SK-MEL-5 (cell line): Measurements from ENCODE around the gene DARS2. TPM values are rescaled to one million over a fixed set of nuclear protein-coding genes. Genes with fewer than 3 reads are reported as not detected.
"Not testable (repeated sequence)": the region's sequence is repeated elsewhere in the genome, so short reads cannot be mapped to it uniquely, and the experiment has no call there.

Experiments
- DNase-seq: peaks from one replicate; pipeline ENCODE4 v3.0.0-alpha.2; 2016; ENCODE audit warnings: low read depth, low spot score
- in situ Hi-C: cut with HindIII; loops from 2 replicates; pipeline ENCODE4 v1.10.0; 2016; ENCODE audit warnings: low sequenced_read_pairs, high pct_unique_total_duplicates, low pct_unique_long_range_greater_than_20kb
- total RNA-seq: library from RNA; depleted of rRNA; stranded (reverse); fragments of >200 nt; shearing (Covaris generic); gene quantifications from 2 replicates; pipeline ENCODE4 v1.2.3, GENCODE V29; 2014

Gene DARS2
- total RNA-seq, 1 experiment from 2014 or later = 38.6 TPM

DNA sequence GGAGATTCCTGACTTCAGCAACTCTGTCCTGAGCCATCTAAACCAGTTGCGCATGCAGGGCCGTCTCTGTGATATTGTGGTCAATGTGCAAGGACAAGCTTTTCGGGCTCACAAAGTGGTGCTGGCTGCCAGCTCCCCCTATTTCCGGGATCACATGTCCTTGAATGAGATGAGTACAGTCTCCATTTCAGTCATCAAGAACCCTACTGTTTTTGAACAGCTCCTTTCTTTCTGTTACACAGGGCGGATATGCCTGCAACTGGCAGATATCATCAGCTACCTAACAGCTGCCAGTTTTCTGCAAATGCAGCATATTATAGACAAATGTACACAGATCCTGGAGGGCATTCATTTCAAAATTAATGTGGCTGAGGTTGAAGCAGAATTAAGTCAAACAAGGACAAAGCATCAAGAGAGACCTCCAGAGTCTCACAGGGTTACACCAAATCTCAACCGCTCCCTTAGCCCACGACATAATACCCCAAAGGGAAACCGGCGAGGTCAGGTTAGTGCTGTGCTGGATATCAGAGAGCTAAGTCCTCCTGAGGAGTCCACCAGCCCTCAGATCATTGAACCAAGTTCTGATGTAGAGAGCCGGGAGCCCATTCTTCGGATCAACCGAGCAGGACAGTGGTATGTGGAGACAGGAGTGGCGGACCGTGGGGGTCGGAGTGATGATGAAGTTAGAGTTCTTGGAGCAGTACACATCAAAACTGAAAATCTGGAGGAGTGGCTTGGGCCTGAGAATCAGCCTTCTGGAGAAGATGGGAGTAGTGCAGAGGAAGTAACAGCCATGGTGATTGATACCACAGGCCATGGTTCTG is 46.0 kb downstream of the DARS2 start:
- DNase-seq = peak; percentile 81
- in situ Hi-C loops = no loop called here

DNA sequence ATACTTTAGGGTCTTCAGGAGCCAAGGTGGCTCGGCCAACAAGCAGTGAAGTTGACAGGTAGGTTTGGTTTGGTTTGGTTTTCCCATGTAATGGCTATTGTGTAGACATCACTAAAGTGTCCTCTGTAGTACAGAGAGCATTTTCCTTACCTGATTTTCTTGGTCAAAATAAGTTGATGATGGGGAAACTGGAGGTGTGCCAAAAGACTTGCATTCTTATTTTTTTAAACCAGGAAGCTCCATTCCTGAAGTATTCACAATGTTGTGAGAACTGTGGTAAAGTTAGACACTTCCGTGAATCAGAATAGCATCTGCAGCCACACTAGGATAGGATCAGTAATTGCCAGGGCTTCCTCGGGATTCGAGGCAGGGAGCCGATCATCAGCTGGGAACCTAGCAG is 46.6 kb downstream of the DARS2 start:
- no peak for DNase-seq
- in situ Hi-C loops = no loop called here

DNA sequence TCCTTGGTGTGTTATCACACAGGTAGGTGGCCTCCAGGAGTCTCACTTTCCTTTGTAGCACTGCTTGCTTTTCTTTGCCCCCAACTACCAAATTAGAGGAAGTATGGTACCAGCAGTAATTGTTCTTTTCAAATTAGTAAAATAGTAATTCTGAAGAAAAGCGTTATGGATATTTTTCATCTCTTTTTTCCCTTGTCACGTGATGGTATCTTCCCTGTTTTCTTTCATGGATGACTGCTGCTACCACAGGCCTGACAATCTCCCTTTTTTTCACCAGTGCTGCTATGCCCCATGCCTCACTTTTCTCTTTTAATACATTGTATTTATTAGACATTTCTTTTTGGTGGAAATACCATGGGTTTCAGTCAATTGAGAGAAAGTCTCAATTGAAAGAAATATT is 47.0 kb downstream of the DARS2 start:
- DNase-seq = no peak
- in situ Hi-C loops = no loop called here

DNA sequence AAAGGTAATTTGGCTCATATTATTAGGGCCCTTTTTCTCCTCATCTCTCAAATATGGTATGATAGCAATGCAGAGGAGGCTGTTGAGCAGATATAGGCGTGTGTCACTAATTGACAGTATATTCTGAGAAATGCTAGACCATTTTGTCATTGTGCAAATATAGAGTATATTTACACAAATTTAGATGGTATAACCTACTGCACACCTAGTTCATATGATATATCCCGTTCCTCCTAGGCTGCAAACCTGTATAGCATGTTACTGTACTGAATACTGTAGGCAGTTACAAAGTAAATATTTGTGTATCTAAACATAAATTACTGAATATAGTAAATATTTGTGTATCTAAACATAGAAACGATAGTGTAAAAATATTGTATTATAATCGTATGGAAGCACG is 52.3 kb downstream of the DARS2 start:
- in situ Hi-C loops = no loop called here
- DNase-seq = no peak

DNA sequence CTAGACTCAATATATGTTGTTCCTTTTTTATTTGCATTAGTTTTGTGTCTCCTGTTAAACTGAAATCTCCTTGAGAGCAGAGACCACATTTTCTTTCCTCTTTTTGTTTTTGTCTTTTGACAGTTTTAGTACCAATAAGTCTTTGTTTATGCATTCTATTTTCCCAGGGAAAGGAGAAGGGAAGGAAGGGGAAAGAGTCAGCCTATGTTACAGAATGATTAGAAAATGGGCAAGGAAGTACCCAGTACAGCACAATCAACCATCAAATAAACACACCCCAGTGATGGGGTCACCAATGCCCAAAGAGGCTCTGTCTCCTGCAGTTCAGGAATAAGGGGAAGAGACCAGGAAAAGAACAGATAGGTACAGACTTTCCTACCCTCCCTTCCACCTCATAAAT is 53.8 kb downstream of the DARS2 start:
- in situ Hi-C loops = no loop called here
- DNase-seq = no peak

DNA sequence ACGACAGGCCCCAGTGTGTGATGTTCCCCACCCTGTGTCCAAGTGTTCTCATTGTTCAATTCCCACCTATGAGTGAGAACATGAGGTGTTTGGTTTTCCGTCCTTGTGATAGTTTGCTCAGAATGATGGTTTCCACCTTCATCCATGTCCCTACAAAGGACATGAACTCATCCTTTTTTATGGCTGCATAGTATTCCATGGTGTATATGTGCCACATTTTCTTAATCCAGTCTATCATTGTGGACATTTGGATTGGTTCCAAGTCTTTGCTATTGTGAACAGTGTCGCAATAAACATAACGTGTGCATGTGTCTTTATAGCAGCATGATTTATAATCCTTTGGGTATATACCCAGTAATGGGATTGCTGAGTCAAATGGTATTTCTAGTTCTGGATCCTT is 56.6 kb downstream of the DARS2 start:
- DNase-seq, in situ Hi-C loops: not testable (repeated sequence)

DNA sequence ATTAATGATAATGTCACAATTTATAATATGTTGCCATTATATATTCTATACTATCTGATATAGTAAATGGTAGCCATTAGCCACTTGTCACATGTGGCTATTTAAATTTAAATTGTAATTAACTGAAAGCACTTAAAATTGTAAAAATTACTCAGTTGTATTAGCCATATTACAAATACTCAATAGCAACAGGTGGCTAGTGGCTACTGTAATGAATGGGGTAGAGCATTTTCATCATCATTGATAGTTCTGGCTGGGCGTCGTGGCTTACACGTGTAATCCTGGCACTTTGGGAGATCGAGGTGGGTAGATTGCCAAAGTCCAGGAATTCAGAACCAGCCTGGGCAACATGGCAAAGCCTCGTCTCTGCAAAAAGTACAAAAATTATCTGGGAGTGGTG is 60.2 kb downstream of the DARS2 start:
- in situ Hi-C loops = no loop called here
- no peak for DNase-seq

DNA sequence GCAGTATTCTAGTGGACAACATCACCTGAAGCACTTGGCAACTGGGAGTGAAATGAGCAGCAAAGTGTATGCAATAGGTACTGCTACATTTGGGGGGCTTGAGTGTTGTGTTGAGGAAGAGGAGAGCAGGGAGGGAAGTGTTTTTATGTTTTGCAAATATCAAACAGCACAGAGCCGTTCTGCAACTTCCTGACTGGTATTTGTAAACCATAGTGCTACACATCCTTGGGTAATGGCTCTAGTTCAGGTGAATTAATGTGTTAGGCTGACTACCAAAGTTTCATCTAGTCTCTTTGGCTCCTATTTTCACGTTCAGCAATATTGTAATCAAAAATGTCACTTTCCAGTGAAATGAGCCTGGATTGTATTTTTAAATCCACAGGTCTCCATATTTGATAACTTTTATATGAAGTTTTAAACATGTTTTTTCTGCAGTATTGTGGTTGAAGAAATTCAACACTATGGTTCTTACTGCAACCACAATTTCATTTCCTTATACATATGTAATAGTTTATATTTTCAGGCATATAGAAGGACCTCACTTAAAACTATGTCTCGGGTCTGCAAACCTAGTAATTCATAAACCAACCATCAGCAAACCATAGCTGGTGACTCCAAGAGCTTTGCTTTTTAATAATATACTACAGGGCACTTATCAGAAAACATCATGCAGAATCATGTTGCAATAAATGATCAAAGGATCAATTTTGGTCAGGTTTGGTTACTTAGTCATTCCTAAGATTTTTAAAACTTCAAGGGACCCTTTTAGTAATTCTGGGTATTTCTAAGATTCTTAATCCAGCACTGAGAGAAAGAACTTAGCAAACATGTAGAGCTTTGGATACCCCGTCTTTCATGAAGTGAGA is 62.5 kb downstream of the DARS2 start:
- in situ Hi-C loops = no loop called here
- DNase-seq = no peak

DNA sequence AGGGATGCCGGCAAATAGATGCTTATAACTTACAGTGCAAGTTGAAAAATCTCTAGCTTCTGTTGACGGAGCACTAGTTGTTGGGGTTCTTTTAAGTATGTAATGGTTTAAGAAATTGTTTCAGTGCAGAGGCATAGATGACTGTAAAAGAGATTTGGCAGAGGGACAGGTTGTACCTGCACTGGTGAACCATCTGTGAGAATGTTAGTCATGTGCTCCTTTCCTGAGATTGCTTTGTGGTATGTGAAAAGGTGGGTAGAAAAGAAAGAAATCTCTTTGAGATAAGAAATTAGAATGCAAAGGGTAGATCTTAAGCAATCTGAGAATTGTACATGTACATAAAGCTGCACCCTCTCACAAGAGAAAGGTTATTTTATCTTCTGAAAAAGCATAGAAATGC is 63.2 kb downstream of the DARS2 start:
- no peak for DNase-seq
- in situ Hi-C loops = no loop called here

DNA sequence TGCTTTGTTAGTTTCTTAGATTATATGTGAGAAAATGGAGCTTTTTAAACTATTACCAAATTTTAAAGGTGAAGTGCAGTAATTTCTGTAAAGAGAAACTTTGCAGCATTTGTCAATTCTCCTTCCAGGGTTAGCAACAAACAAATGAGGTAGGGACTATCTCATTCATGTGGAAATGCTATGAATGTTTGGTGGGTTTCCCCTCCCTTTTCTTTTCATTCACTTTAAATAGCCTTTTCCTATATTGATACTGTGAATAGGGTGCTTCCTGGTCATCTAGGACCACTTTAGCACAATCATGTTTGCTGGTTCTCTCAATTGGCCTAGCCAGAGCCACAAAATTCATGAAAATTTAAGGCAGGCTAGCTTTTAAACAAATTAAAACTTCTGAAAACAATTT is 64.3 kb downstream of the DARS2 start:
- DNase-seq = no peak
- in situ Hi-C loops = no loop called here

DNA sequence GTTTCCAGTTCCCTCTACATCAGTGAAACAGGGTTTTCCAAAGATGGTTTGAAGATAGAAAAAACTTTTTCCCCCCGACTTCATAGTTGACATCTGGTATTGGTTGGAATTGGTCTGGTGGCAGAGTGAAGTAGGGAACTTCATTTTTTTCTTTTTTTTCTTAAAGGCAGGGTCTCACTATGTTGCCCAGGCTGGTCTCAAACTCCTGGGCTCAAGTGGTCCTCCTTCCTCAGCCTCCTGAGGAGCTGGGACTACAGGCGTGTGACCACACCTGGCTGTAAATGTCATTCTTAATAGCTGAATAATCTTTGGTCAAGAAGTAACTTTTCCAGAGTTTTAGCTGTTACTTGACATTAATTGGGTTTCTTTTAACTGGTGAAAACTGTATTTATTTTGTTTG is 65.4 kb downstream of the DARS2 start:
- DNase-seq = no peak
- in situ Hi-C loops = no loop called here

DNA sequence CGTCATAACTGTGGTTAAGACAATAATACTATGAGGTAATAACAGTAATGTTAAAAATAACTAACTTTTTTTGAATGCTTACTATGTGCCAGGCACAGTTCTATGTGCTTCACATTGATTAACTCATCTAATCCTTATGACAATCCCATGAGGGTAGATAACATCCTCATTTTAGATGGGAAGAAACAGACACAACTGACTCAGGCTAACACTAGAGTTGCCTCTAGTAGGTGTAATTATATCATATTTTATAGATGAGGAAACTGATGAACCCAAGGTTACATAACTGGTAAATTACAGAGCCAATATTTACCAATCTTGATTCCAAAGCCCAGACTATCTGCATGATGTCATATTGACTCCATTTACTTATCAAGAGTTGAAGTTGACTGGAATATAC is 69.1 kb downstream of the DARS2 start:
- DNase-seq = no peak
- in situ Hi-C loops = no loop called here

DNA sequence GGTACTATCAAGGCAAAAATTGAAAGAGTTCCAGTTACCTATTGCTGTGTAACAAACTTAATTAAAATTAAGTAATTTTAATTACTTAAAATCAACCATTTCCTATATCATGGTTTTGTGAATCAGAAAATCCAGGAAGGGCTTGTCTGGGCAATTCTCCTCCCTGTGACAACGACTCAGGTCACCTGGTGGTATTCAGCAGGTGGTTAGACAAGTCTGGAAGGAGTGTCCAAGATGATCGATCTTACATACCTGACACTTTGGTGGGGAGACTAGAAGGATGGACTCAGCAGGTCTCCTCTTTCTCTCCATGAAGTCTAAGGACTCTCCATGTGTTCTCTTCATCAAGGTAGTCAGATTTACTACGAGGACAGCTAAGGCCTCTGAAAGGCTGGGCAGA is 69.7 kb downstream of the DARS2 start:
- in situ Hi-C loops = no loop called here
- DNase-seq = no peak

DNA sequence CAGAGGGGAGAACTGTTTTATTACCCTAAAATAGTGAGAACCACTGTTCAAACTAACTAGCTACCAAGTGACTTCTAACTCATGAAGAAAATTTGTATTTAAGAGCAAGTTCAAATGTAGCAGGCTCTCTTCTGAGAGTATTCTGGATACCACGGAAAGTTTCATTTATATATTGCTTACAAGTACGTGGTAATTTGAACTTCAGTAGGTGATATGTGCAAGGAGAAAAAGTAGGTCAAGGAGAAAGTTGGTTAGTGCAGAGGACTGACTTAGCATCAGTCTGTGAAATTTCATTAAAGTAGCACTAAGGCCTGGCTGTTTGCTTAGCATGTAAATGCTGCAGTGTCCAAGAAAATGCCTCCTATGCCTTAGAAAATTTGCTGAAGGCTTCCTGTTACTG is 76.0 kb downstream of the DARS2 start:
- in situ Hi-C loops = no loop called here
- DNase-seq = no peak

DNA sequence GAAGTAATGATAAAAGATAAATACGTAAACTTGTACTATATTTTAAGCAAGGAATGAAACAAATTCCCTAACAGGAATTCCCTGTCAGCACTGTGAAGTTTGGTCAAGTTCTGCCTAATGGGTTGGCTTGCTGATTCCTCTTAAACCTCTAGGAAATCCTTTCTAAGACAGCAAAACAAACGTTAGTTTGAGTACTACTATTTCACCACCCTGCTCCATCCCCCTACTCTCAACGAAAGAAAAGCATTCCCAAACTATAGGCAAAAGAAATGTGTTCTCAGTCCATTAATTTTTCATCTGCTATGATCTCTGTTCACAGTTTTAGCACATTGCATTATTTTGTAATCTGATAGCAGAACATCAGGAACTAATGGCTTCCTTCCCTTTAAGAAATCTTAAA is 76.5 kb downstream of the DARS2 start:
- no peak for DNase-seq
- in situ Hi-C loops = no loop called here

DNA sequence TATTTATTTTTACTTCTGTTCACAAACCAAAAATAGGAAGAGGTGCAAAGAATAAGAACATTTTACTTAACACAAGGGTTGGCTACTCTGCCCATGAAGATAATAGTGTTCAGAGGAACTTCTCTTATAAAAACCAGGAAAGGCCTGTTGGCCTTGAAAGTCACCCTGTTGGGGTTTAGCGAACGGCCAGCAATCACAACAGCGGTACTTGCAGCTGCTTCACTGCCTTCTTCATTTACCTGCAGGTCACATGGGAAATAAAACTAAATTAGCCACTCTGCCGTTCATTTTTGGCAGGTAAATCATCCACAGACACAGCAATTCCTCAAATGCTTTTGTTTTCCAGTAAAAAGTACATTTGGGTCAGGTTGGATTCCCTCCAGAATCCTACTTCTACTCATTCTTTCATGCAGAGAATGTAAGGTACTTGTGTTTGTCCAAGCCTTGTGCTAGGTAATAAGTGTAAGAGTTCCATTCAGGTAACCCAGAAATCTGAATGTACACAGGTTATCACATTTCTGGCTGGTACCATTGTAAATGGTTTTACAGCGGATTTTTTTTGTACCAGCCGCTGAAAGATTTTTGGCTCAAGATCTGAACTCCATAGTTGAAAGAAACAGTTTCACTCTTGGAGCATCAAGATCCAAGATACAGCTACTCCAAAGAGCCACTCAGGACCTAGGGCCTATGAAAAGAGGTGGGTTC is 79.5 kb downstream of the DARS2 start:
- in situ Hi-C loops = no loop called here
- no peak for DNase-seq
